Raji (cell line): ENCODE results near the gene FSTL5.

Source experiments
- POLR2A ChIP-seq: IDR thresholded peaks from 2 replicates; pipeline ENCODE4 v1.6.1; 2011; ENCODE audit warnings: low read depth, low read length, control low read depth; ENCODE audit not compliant: insufficient read depth

FSTL5 gene

DNA sequence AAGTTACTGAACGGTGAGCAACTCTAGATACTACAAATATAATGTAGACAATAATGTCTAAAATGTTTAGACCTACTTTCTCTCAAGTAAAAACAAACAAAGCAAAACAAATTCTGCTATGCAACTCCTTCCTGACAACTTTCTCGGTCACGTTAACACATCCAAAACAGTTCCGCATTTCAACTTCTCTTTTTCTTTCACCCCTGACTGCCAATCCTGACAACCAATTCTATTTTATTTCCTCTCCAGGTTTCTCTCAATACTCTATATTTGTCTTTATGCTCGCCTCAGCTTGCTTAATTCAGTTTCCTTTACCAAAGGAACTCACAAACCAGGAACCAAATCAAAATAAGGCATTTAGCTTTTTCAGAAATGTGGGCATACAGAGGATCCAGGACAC is 513.0 kb downstream of the FSTL5 start:
- TF ChIP-seq POLR2A, result no peak

DNA sequence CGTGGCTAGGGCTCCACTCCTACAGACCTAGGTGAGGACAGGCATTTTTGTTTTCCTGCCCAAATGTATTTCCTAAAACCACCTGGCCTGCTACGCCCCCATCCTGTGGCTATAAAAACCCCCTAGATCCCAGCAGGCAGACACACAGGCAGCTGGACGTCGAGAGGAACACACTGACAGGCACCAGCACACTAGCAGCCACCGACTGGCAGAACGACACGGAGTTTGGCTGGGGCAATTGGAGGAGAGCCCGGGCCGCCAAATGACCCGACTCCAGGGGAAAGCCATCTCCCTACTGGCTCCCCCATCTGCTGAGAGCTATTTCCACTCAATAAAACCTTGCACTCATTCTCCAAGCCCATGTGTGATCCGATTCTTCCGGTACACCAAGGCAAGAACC is 516.0 kb downstream of the FSTL5 start:
- no peak for TF ChIP-seq POLR2A

DNA sequence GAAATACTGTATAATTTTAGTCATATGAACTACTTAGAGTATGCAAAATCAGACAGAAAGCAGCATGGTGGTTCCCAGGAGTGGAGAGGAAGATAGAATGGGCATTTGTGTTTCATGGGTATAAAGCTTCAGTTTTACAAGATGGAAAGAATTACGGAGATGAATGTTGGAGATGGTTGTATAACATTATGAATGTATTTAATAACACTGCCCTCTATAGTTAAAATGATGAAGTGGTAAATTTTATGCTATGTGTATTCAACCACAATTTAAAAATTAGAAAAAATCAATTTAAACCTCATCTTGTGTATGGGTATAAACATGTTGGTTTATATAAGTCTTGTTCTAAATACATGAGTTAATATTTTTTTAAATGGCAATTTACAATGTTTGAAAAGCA is 521.1 kb downstream of the FSTL5 start:
- no peak for TF ChIP-seq POLR2A

DNA sequence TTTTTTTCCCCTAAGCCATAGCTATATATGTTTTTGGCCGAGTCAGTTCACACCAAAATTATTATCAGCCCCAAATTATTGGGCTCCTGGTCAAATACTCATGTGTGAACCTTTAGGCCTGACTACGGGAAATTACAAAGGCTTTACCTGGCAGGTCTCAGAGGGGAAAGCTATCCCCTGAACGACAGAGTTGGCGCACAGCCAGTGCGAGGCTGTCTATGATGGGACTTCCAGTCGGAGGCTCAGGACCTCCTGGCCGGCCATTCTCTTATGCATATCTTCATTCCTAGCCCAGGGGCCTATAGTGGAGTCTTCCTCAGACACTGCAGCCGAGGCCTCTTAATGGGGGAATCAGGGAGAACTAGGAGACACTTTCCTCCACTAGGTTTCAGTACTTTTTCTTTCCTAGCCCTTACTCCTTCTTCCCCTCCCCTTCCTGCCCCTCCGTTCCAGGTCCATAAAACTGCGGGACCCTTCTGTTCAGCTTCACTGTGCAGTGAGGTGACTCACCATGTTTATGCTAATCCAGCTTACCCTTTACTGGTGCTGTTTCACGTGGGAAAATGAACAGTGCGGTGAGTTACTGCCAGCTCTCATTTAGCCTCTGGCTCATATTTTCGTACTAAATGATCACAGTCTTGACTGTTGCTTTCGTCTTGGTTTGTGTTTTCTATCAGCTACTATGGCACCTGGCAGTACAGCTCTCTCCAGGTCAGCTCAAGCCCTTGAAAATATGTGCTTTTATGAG is 533.9 kb downstream of the FSTL5 start:
- no peak for TF ChIP-seq POLR2A

DNA sequence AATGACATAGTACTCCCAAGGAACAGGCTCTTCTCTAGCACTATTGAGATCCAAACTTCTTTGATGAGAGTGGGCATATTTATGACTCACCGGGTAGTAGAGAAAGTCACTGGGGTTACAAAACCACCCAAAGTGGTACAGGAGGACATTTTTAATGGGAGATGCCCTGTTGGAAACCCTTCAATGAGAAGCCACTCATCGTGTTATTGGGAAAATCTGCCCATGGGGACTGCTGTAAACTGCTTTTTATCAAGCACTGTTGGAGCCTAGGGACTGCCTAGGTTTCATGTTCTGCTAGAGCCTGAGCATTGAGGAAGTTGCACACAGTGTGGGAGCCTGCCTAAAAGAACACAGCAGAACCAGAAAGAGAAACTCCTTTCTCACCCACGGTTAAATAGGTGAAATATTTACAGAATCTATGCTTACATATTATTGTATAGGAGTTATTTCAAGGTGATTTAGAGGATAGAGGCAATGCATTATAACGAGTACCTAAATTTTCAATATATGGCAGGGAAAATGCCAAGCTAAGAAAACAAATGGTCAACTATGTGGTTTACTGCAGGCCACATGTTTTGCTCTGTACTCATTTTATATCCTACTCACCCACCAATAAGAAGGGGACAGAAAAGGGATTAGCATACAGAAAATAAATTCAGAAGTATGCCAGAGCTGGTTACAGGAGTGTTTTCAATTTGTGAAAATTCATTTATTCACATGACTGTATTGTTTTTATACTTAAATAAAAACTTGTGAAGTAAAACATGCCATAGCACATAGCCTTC is 559.1 kb downstream of the FSTL5 start:
- no peak for TF ChIP-seq POLR2A

DNA sequence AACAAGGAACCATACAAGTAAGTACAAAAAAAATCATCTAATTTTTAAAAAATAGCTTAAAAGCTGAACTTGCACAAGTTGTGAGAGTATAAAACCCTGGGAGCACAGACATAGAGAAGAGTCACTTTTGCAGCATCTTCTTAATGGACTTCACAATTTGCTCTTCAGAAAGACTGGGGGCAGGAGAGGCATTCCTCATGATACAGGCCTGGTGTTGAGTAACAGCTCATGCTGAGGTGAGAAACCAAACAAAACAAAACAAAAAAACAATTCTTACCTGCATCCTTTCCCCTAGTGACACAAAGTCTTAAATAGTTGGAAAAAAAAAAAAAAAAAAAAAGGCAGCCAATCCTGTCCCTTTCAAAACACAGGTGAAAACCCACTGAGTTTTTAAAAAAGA is 562.8 kb downstream of the FSTL5 start:
- no peak for TF ChIP-seq POLR2A

DNA sequence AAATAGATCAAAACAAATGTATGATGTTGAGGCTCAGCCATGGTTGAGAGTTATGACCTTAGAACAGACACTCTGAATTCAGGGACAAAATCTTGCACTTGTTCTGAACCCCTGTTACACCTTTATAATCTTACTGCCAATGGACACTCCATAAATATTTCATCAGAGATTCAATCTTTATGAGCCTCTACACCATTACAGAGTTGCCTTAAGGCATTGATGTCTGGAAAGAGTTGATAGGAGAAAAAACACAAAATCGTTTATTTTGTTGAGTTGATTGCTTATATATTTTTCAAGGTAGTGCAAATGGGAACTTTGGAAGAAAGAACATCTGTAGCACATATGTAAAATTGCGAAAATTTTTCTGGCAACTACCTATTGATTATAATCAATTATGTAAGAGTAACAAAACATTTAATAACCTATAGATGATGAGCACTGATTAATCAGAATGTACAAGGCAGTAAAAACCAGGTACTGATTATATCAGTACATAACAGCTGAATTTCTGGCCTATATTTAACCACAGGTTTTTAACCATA is 568.5 kb downstream of the FSTL5 start:
- no peak for TF ChIP-seq POLR2A

DNA sequence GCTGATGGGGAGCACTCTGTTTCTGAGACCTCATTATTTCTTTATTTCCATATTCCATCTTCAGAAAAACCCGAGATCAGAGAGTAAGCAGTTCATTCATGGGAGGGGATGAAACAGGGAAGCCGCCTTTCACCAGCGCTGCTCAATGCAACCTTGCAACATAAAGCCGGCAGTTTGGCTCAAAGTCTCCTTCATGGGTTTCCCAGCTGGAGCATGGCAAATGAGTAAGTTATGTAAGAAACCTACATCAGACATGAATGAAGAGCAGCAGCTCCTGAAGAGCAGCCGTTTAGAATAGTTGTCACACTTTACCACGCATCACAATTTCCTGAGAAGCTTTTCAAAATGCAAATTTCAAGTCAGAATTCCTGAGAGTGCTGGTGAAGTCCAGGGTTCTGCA is 578.8 kb downstream of the FSTL5 start:
- TF ChIP-seq POLR2A, result no peak

DNA sequence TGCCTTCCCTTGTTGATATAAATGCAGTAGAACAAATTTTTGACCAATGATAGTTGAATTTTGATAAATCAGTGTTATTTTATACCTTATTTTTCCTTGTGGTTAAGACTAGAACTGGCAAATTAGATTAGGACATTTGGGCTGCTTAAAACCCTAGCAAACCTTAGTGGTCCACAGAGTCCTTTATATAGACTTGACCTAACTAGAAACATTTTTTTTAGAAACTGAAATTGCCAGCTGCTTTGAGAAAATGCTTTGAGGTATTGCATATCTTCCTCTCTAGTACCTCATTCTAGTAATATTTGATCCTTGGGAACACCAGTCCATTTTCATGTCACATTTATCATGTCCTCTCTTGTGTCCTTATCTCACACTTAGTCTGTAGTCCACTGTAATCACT is 580.3 kb downstream of the FSTL5 start:
- TF ChIP-seq POLR2A, result no peak

DNA sequence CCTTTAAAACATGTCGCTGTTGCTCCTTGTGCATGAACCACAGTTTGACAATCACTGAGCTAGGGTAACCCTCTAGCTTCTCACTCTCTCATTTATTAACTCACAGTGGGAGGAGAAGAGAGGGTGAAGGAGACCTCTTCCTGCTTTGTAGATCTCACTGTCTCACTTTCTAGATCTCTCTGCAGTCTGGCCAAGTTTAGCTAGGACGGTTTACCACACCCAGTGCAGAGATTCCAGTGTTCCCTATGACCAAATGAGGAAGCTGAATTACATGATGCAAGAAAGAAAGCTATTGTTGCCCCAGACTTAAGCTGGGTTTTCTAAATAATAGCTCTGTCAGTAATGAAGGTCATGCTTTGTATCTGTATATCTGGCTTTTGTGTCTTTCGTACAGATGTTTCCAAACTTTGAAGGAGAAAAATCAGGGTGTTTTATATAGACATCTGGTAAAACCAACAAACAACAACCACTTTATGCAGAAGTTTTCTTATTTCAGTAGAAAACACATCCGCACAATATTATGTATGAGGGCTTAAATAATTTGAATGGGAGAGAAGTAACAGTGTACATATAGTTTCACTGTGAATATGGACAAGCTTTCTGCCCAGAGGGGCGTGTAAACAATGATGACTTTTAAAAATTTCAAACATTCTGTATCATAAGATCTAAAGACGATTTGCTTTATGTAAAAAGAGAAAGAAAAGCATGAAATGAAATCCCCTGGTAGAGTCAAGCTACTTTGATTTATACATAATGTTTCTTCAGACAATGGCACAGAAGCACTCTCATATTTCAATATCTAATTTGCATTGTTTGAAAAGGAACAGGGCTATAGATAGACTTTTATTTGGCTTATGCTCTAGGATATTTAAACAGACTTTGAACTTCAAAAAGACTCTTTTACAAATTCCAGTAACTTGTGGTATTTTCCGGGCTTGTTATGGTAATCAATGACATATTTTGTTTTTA is 582.3 kb downstream of the FSTL5 start:
- TF ChIP-seq POLR2A, result no peak

DNA sequence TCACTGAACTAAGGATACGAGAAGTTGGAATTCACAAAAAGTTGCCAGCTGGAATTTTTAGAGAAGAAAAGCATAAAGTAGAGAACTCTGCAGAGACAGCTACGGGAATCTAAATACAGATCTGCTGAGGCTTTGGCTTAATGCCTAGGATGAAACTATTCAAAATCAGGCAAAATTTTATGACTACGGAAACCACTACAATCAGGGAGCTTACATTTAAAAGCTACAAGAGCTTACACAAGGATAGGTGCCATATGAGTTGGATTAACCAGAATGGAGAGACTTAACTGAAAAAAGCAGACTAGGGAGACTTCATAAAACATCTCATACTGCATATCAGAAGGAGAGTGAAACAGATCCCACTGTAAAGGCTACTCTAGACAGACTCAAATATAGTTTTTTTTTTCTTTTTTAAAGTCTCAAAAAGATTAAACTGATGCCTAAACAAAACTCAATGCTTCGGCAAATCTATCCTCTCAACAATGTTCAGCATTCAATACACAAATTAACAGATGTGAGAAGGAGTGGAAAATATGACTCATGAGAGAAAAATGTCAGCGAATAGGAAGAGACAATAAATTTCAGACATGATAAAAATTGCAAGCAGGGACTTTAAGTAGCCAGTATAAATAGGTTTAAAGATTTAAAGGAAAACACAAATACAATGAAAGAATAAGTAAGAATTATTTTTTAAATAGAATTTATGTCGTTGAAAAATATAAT is 586.1 kb downstream of the FSTL5 start:
- TF ChIP-seq POLR2A, result no peak

DNA sequence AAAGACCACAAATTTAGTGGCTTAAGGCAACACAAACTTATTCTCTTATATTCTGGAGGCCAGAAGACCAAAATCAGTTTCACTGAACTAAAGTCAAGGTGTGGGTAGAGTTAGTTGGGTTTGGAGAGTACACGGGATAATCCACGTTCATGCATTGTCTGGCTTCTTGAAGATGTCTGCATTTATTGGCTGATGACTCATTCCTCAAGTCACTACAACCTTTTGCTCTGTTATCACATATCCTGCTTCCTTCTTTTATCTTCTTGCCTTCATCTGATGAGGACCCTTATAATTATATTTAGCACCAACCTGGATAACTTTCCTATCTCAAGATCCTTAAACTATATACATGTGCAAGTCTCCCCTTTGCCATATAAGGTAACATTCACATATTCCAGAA is 590.0 kb downstream of the FSTL5 start:
- no peak for TF ChIP-seq POLR2A

DNA sequence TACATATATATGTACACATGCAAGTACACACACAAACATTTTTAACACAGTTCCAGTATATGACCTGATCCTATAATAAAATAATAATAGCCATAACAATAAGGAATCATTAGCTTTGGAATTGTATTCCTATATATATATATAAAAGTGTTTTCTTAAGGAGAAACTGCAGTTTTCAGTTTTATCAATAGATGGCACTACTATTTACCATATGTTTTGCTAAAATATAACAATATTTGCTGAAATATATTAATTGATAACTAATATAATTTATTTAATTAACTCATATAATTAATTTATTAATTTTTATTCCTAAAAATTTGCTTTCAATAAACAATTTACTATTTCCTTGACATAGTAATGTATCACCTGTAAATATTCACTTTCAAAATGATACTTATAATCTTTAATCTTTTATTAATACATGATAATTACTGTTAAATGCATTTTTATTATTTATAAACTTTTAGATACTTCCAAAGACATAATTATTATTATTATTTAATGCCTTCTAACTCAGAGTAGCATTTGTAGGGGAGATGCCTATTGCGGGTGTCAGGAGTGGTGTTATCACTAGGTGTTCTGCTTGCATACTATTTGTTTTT is 599.5 kb downstream of the FSTL5 start:
- TF ChIP-seq POLR2A, result no peak
